ENCODE data around the gene SAPCD2.

DNA sequence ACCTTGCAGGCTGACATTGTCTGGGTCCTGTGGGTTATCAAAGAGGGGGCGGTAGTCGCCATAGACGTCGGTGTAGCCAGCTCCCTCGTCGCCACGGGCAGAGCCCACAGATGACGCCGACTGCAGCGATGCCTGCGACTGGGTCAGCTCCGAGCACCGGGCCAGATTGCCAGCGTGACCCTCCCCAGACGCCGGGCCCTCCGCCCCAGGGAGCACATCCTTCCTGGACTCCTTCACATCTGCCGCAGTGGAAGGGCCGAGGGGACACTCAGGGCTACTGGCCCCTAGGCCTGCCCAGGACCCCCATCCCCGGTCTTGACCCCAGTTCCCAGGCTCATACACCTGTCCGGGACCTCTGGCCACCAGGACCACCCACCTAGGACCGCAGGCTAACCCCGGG lies 56.2 kb downstream of the SAPCD2 start:
- TF ChIP-seq, protein P1, sequence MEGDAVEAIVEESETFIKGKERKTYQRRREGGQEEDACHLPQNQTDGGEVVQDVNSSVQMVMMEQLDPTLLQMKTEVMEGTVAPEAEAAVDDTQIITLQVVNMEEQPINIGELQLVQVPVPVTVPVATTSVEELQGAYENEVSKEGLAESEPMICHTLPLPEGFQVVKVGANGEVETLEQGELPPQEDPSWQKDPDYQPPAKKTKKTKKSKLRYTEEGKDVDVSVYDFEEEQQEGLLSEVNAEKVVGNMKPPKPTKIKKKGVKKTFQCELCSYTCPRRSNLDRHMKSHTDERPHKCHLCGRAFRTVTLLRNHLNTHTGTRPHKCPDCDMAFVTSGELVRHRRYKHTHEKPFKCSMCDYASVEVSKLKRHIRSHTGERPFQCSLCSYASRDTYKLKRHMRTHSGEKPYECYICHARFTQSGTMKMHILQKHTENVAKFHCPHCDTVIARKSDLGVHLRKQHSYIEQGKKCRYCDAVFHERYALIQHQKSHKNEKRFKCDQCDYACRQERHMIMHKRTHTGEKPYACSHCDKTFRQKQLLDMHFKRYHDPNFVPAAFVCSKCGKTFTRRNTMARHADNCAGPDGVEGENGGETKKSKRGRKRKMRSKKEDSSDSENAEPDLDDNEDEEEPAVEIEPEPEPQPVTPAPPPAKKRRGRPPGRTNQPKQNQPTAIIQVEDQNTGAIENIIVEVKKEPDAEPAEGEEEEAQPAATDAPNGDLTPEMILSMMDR (IDR thresholded peaks at IDR 0.05): no peak
- no peak for TF ChIP-seq POLR2A (IDR thresholded peaks at IDR 0.05)
- no peak for TF ChIP-seq EP300 (IDR thresholded peaks at IDR 0.05)

Data from ovary (tissue), 3 donors.